GM12878 (cell line): ENCODE measurements around the gene ARVCF. TPM values are rescaled to one million over a fixed set of nuclear protein-coding genes. Genes with fewer than 3 reads are reported as not detected.

Source experiments
- CEBPB ChIP-seq, 2 experiments: fragments of 150-350 bp in 1 of 2; IDR thresholded peaks; 2 replicates each; pipeline ENCODE4 v1.6.1; 2012 to 2014; ENCODE audit warnings: low read depth in 2 of 2, low read length in 2 of 2, borderline replicate concordance in 1 of 2, inconsistent platforms in 1 of 2
- CEBPZ ChIP-seq: fragments of 150-350 bp; IDR thresholded peaks from 2 replicates; pipeline ENCODE4 v1.6.1; 2016; ENCODE audit warnings: low read depth, low read length
- E2F8 ChIP-seq: fragments of 450-650 bp; IDR thresholded peaks from 2 replicates; pipeline ENCODE4 v1.6.1; 2018; ENCODE audit warnings: mild to moderate bottlenecking, low read depth, moderate library complexity; ENCODE audit not compliant: partially characterized antibody
- ESRRA ChIP-seq: IDR thresholded peaks from 2 replicates; pipeline ENCODE4 v1.6.1; 2012; ENCODE audit warnings: mild to moderate bottlenecking, low read length, improper control_type of control experiment
- FOS ChIP-seq: IDR thresholded peaks from 3 replicates; pipeline ENCODE4 v1.6.1; 2011; ENCODE audit warnings: borderline replicate concordance; ENCODE audit not compliant: insufficient read length; ENCODE audit errors: extremely low read depth
- FOXK2 ChIP-seq: fragments of 450-650 bp; IDR thresholded peaks from 2 replicates; pipeline ENCODE4 v1.6.1; 2017; ENCODE audit warnings: mild to moderate bottlenecking, moderate library complexity
- IRF4 ChIP-seq: IDR thresholded peaks from 2 replicates; pipeline ENCODE4 v1.6.1; 2011; ENCODE audit warnings: low read depth, low read length
- MYC ChIP-seq: IDR thresholded peaks from 2 replicates; pipeline ENCODE4 v1.6.1; 2011; ENCODE audit warnings: mild to moderate bottlenecking, low read length, moderate library complexity, inconsistent platforms; ENCODE audit not compliant: insufficient read depth, insufficient replicate concordance, insufficient read length, severe bottlenecking
- YBX1 ChIP-seq: fragments of 450-650 bp; IDR thresholded peaks from 2 replicates; pipeline ENCODE4 v1.6.1; 2016; ENCODE audit warnings: antibody characterized with exemption
- ZNF207 ChIP-seq: fragments of 450-650 bp; IDR thresholded peaks from 2 replicates; pipeline ENCODE4 v1.6.1; 2014; ENCODE audit warnings: antibody characterized with exemption, mild to moderate bottlenecking, borderline replicate concordance
- polyA plus RNA-seq, 11 experiments: library from polyadenylated mRNA; depleted of rRNA in 4 of 11; unstranded in 6 of 11; stranded (reverse) in 5 of 11; fragments of >200 nt; fragmentation: Nextera tagmentation in 4 of 11; fragmentation: Illumina TruSeq in 1 of 11; extraction: Ambion mirVana in 4 of 11; extraction: Trizol in 1 of 11; gene quantifications; 1 replicate in 1 of 11; 2 replicates in 10 of 11; pipeline versions ENCODE4 v1.2.1 to v1.2.3, GENCODE V29; 2011 to 2016; ENCODE audit warnings: inconsistent platforms in 2 of 11, missing spikeins in 2 of 11, low read depth in 1 of 11
- total RNA-seq, 4 experiments: library from RNA; depleted of rRNA in 3 of 4; stranded (reverse); fragments of >200 nt in 3 of 4; fragmentation: Illumina TruSeq in 1 of 4; extraction: Trizol in 1 of 4; gene quantifications; 2 replicates each; pipeline versions ENCODE4 v1.2.1 to v1.2.3, GENCODE V29; 2013 to 2021

ARVCF gene
- total and polyA plus RNA-seq, 10 of the 15 experiments (the other 5 are each of a cell fraction or from before 2014, with no cell fraction given) = 0.13 to 1.9 (median 1.0) TPM; not detected in 2

GRCh38 chr22:20008221-20008995 is 8.2 kb downstream of the ARVCF start (continued):
- TF ChIP-seq E2F8 (no peak), ESRRA (no peak), CEBPB (IDR thresholded peaks at IDR 0.05; ENCODE audit: borderline replicate concordance in 1 of 2, low read depth in 2 of 2, low read length in 2 of 2) (no peak), FOS (no peak), YBX1 (no peak), FOXK2 (no peak), MYC (no peak), CEBPZ (no peak), ZNF207 (no peak), IRF4 (no peak)
